Esophagus muscularis mucosa (tissue), 4 donors: ENCODE results near the gene COL6A1.

ENCODE experiments used
- EP300 ChIP-seq: sonication (generic); formaldehyde crosslinking; IDR thresholded peaks from one replicate; pipeline ENCODE4 v1.6.1; 2017; ENCODE audit warnings: antibody characterized with exemption
- POLR2AphosphoS5 ChIP-seq, 2 donors: sonication (generic); formaldehyde crosslinking; IDR thresholded peaks; one replicate each; pipeline ENCODE4 v1.6.1; 2017; ENCODE audit warnings: antibody characterized with exemption in 2 of 2
- TF ChIP-seq, protein P1 (sequence below), 3 experiments: fragments of 200-600 bp in 2 of 3; fragments of 450-650 bp in 1 of 3; sonication (generic) in 2 of 3; IDR thresholded peaks; one replicate each; pipeline ENCODE4 v1.5.1; 2017 to 2019; ENCODE audit warnings: antibody characterized with exemption in 3 of 3, mild to moderate bottlenecking in 2 of 3, moderate library complexity in 1 of 3

DNA sequence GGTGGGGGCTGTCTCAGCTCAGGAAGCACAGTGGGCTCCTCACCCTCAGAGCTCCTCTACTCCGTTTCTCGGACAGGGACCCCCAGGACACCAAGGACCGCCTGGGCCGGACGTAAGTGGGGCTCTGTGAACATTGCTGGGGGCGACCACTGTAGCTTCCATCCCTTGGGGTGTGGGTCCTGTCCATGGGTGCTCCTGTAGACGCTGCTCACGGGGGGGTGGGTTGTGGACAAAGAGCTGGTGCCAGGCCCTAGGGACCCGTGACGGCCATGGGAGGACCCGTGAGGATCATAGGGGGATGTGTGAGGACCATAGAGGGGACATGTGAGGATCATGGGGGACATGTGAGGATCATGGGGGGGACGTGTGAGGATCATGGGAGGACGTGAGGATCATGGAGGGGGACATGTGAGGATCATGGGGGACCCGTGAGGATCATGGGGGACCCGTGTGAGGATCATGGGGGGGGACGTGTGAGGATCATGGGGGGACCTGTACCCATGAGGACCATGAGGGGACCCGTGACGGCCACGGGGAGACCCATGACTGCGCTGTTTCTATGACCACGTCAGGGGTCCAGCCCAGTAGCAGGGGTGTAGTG, 18.1 kb downstream of the COL6A1 start:
- TF ChIP-seq, protein P1, sequence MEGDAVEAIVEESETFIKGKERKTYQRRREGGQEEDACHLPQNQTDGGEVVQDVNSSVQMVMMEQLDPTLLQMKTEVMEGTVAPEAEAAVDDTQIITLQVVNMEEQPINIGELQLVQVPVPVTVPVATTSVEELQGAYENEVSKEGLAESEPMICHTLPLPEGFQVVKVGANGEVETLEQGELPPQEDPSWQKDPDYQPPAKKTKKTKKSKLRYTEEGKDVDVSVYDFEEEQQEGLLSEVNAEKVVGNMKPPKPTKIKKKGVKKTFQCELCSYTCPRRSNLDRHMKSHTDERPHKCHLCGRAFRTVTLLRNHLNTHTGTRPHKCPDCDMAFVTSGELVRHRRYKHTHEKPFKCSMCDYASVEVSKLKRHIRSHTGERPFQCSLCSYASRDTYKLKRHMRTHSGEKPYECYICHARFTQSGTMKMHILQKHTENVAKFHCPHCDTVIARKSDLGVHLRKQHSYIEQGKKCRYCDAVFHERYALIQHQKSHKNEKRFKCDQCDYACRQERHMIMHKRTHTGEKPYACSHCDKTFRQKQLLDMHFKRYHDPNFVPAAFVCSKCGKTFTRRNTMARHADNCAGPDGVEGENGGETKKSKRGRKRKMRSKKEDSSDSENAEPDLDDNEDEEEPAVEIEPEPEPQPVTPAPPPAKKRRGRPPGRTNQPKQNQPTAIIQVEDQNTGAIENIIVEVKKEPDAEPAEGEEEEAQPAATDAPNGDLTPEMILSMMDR (IDR thresholded peaks at IDR 0.05) = no peak
- no peak for TF ChIP-seq EP300
- TF ChIP-seq POLR2AphosphoS5 (IDR thresholded peaks at IDR 0.05) = no peak
